PC-3 (cell line): ENCODE results near the gene C1QL2. TPM values are rescaled to one million over a fixed set of nuclear protein-coding genes. Genes with fewer than 3 reads are reported as not detected.

ENCODE experiments used
- ATAC-seq: fragments of 200-7000 bp; cut with Tn5 transposase; 2 replicates; pipeline ENCODE4 v1.9.1; 2020; ENCODE audit warnings: mild to moderate bottlenecking, moderate library complexity
- BruUV-seq: library from RNA; stranded (reverse); fragments of 400-500 nt; replicated peaks from 2 replicates; lab custom pipeline; 2021; lab: Mats Ljungman, UMichigan
- CTCF ChIA-PET: fragments of 300-600 bp; sonication (Branson Sonifier 250); formaldehyde crosslinking; loops from one replicate; lab custom pipeline; 2022; ENCODE audit warnings: antibody characterized with exemption; lab: Charles Lee
- POLR2A ChIA-PET: fragments of 300-600 bp; sonication (Branson Sonifier 250); formaldehyde crosslinking; loops from one replicate; lab custom pipeline; 2022; ENCODE audit warnings: antibody characterized with exemption; ENCODE audit not compliant: unreplicated experiment; lab: Charles Lee
- DNase-seq: peaks from one replicate; pipeline ENCODE4 v3.0.0-alpha.2; 2015
- H2AFZ ChIP-seq: fragments of 300-600 bp; sonication (generic); 2 replicates; pipeline ENCODE4 v1.6.0; 2016; ENCODE audit warnings: antibody characterized with exemption, low read length
- H3F3A ChIP-seq: fragments of 300-600 bp; sonication (generic); one replicate; pipeline ENCODE4 v1.6.0; 2017; ENCODE audit warnings: antibody characterized with exemption, low read length, control low read depth, mild to moderate bottlenecking; ENCODE audit not compliant: unreplicated experiment
- H3K27ac ChIP-seq: fragments of 300-600 bp; sonication (generic); 2 replicates; pipeline ENCODE4 v1.5.1; 2016; ENCODE audit warnings: mild to moderate bottlenecking, low read length
- H3K27me3 ChIP-seq: fragments of 300-600 bp; sonication (generic); 2 replicates; pipeline ENCODE4 v1.6.1; 2016; ENCODE audit warnings: low read length, mixed read lengths
- H3K36me3 ChIP-seq: fragments of 300-600 bp; sonication (generic); 2 replicates; pipeline ENCODE4 v1.6.1; 2016; ENCODE audit warnings: low read depth, mixed run types, low read length, mixed read lengths
- H3K4me1 ChIP-seq: fragments of 300-600 bp; sonication (generic); 2 replicates; pipeline ENCODE4 v1.5.1; 2016; ENCODE audit warnings: low read length; ENCODE audit not compliant: insufficient read depth
- H3K4me2 ChIP-seq: fragments of 300-600 bp; sonication (generic); 2 replicates; pipeline ENCODE4 v1.6.0; 2016; ENCODE audit warnings: low read length
- H3K4me3 ChIP-seq: fragments of 300-600 bp; sonication (generic); 2 replicates; pipeline ENCODE4 v1.5.1; 2016; ENCODE audit warnings: mild to moderate bottlenecking, low read length, mixed read lengths
- H3K79me2 ChIP-seq: fragments of 300-600 bp; sonication (generic); 2 replicates; pipeline ENCODE4 v1.6.1; 2017; ENCODE audit warnings: low read length, mixed read lengths
- H3K9ac ChIP-seq: fragments of 300-600 bp; sonication (generic); 2 replicates; pipeline ENCODE4 v1.6.0; 2016; ENCODE audit warnings: mild to moderate bottlenecking, low read length
- H3K9me2 ChIP-seq: fragments of 300-600 bp; sonication (generic); replicated peaks from 2 replicates; pipeline ENCODE4 v1.6.1; 2016; ENCODE audit warnings: mixed run types, low read length, mixed read lengths
- H3K9me3 ChIP-seq: fragments of 300-600 bp; sonication (generic); 2 replicates; pipeline ENCODE4 v1.6.1; 2016; ENCODE audit warnings: low read length, mixed read lengths
- H4K20me1 ChIP-seq: fragments of 300-600 bp; sonication (generic); 2 replicates; pipeline ENCODE4 v1.6.1; 2016; ENCODE audit warnings: low read length, mixed read lengths
- EZH2 ChIP-seq: fragments of 300-600 bp; sonication (generic); IDR thresholded peaks from one replicate; pipeline ENCODE4 v1.6.1; 2017; ENCODE audit warnings: antibody characterized with exemption, mild to moderate bottlenecking, low read length; ENCODE audit not compliant: unreplicated experiment
- EZH2phosphoT487 ChIP-seq: fragments of 300-600 bp; sonication (generic); IDR thresholded peaks from 2 replicates; pipeline ENCODE4 v1.6.1; 2018; ENCODE audit warnings: mild to moderate bottlenecking, antibody characterized with exemption, low read length, borderline replicate concordance
- intact Hi-C: fragments of 100-400 bp; cut with micrococcal nuclease; formaldehyde crosslinking; loops from 2 replicates; pipeline ENCODE4 v1.9.0; 2023
- total RNA-seq: library from RNA; depleted of rRNA; stranded (reverse); fragments of >200 nt; gene quantifications from 2 replicates; pipeline ENCODE4 v1.2.3, GENCODE V29; 2014
- TF ChIP-seq, protein P1 (sequence below): fragments of 300-600 bp; sonication (generic); conservative IDR thresholded peaks from 2 replicates; pipeline ENCODE4 v1.5.1; 2017; ENCODE audit warnings: antibody characterized with exemption, low read depth, mild to moderate bottlenecking, low read length

Gene C1QL2
- total RNA-seq, 1 experiment from 2014 or later: not detected

DNA sequence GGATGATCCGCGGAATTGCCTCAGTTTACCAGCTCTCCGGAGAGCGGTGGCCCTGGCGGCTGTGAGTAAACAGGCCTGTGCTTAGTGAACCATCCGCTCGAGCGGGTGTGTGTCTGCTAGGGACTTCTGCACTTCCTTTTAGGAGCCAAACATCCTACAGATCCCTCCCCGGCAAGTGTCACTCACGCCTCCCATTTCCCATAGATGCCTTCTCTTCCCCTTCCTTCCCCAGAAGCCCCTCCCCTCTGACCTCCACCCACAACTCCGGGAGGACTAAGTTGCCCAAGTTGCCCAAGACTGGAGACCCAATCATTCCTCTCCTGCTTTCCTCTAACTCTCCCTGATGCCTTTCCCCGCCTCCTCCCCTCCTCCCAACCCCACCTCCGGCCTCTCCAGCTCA is 2.9 kb downstream of the C1QL2 start:
- ATAC-seq (no peak), DNase-seq (no peak)
- no peak overlapping the region for H2AFZ ChIP-seq
- no peaks in the 10 kb centered on the region for H3K79me2 ChIP-seq
- no peak overlapping the region for H3K27ac ChIP-seq
- no peaks in the 10 kb centered on the region for H3K9me3 ChIP-seq
- H3K4me1 ChIP-seq: no peaks in the 10 kb centered on the region
- no TSS peak for BruUV-seq
- H4K20me1 ChIP-seq: no peaks in the 10 kb centered on the region
- no peaks in the 10 kb centered on the region for H3K36me3 ChIP-seq
- intact Hi-C loops: no loop called here
- TF ChIP-seq EZH2: no peak
- TF ChIP-seq, protein P1, sequence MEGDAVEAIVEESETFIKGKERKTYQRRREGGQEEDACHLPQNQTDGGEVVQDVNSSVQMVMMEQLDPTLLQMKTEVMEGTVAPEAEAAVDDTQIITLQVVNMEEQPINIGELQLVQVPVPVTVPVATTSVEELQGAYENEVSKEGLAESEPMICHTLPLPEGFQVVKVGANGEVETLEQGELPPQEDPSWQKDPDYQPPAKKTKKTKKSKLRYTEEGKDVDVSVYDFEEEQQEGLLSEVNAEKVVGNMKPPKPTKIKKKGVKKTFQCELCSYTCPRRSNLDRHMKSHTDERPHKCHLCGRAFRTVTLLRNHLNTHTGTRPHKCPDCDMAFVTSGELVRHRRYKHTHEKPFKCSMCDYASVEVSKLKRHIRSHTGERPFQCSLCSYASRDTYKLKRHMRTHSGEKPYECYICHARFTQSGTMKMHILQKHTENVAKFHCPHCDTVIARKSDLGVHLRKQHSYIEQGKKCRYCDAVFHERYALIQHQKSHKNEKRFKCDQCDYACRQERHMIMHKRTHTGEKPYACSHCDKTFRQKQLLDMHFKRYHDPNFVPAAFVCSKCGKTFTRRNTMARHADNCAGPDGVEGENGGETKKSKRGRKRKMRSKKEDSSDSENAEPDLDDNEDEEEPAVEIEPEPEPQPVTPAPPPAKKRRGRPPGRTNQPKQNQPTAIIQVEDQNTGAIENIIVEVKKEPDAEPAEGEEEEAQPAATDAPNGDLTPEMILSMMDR: no peak
- no peak for TF ChIP-seq EZH2phosphoT487
- no peak overlapping the region for H3K4me2 ChIP-seq
- H3F3A ChIP-seq: no peaks in the 10 kb centered on the region
- peaks cover 65% of the 10 kb centered on the region for H3K27me3 ChIP-seq
- no peak overlapping the region for H3K9ac ChIP-seq
- ChIA-PET CTCF (no interaction called here), POLR2A (no interaction called here)
- H3K4me3 ChIP-seq: no peak overlapping the region
- H3K9me2 ChIP-seq: no peaks in the 10 kb centered on the region

DNA sequence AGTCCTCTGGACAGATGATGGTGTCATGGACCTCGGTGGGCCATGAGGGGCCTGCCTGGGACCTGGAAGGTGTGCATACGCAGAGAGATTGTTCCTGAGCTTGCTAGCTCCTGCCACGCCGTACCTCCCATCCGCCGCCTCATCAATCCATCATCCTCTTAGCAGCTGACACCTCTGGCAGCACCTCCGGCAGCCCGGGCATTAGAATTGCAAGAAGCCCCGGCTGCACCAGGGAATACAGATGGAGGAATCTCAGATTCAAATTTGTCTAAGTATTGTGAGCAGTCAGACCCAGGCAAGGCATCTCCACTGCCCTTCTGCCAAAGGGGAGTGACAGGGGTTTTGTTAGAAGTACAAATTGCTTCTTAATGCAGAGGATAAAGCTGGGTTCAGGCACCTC is 4.5 kb downstream of the C1QL2 start:
- ChIA-PET CTCF (no interaction called here), POLR2A (no interaction called here)
- no peaks in the 10 kb centered on the region for H3K4me1 ChIP-seq
- H3K9ac ChIP-seq: no peak overlapping the region
- H3F3A ChIP-seq: no peaks in the 10 kb centered on the region
- H3K4me2 ChIP-seq: no peak overlapping the region
- H2AFZ ChIP-seq: no peak overlapping the region
- DNase-seq (no peak), ATAC-seq (no peak)
- TF ChIP-seq EZH2phosphoT487 (no peak), EZH2 (no peak)
- TF ChIP-seq, protein P1: no peak
- intact Hi-C loops: no loop called here
- no peaks in the 10 kb centered on the region for H3K9me3 ChIP-seq
- no TSS peak for BruUV-seq
- no peak overlapping the region for H3K4me3 ChIP-seq
- H4K20me1 ChIP-seq: no peaks in the 10 kb centered on the region
- H3K27me3 ChIP-seq: peaks cover 81% of the 10 kb centered on the region
- H3K27ac ChIP-seq: no peak overlapping the region
- H3K79me2 ChIP-seq: no peaks in the 10 kb centered on the region
- H3K36me3 ChIP-seq: no peaks in the 10 kb centered on the region
- no peaks in the 10 kb centered on the region for H3K9me2 ChIP-seq

DNA sequence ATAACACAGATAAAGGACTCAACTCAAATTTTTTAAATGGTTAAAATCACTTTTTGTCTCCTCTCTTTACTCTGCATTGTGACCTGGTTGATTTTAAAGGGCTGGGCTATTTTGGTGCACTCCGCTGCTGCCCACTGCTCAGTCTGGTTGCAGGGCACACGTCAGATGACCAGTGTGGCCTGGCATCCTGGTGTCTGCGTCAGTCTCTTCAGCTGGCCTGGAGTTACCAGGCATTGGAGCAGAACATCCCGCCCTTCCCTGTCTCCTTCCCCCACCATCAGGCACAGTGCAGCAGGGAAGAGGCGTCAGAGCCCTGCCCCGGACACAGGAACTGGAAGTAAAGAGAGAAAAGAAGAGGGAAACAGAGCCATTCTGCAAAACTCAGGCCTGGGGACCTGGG is 8.9 kb downstream of the C1QL2 start:
- ATAC-seq: no peak
- Histone ChIP-seq H3K4me1 (no peaks in the 10 kb centered on the region), H2AFZ (no peak overlapping the region), H3F3A (no peaks in the 10 kb centered on the region), H3K27me3 (peaks cover 91% of the 10 kb centered on the region), H4K20me1 (no peaks in the 10 kb centered on the region), H3K36me3 (no peaks in the 10 kb centered on the region), H3K9ac (no peak overlapping the region), H3K9me2 (no peaks in the 10 kb centered on the region), H3K4me3 (no peak overlapping the region), H3K9me3 (no peaks in the 10 kb centered on the region), H3K79me2 (no peaks in the 10 kb centered on the region), H3K4me2 (no peak overlapping the region), H3K27ac (no peak overlapping the region)
- CTCF ChIA-PET: no interaction called here
- no TSS peak for BruUV-seq
- TF ChIP-seq, protein P1: no peak
- no peak for TF ChIP-seq EZH2phosphoT487
- TF ChIP-seq EZH2: no peak
- intact Hi-C loops: no loop called here
- POLR2A ChIA-PET: no interaction called here
- no peak for DNase-seq
